Fibroblast of skin of right quadriceps (primary cell): ENCODE results near the gene TMEM132D.

Source experiments
- DNase-seq: peaks from one replicate; pipeline ENCODE4 v3.0.0-alpha.2; 2013

TMEM132D gene

DNA sequence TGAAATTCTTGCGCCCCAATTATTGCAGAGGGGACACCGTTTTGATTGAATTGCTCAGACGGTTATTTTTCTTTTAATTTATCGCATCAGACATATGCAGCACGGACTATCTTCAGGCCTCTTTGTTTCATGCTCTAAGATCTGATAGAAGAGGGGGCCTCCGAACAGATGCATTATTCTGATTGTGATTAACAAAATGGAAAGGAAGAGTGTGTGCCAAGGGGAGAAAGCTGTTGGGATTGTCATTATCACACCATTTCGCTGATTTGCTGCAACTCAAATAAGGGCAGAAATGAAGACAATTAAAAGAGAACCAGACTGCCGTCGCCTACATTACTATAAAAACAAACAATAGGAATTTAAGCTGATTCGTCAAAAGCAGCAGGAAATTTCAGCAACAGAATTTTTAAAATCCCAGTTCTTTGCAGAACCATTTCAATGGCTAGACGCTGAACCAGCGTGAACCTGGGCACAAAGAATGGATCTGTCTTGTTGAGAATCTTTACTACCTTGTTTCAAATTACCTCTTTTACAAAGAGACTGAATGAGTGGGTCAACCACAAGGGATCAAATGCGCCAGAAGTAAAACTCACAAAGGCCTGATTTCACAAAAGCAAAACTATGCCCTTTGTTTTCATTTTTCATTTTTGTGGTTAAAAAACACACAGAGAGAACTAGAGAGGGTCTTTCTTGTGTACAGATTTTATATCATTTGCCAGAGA lies 30.6 kb downstream of the TMEM132D start:
- no peak for DNase-seq

DNA sequence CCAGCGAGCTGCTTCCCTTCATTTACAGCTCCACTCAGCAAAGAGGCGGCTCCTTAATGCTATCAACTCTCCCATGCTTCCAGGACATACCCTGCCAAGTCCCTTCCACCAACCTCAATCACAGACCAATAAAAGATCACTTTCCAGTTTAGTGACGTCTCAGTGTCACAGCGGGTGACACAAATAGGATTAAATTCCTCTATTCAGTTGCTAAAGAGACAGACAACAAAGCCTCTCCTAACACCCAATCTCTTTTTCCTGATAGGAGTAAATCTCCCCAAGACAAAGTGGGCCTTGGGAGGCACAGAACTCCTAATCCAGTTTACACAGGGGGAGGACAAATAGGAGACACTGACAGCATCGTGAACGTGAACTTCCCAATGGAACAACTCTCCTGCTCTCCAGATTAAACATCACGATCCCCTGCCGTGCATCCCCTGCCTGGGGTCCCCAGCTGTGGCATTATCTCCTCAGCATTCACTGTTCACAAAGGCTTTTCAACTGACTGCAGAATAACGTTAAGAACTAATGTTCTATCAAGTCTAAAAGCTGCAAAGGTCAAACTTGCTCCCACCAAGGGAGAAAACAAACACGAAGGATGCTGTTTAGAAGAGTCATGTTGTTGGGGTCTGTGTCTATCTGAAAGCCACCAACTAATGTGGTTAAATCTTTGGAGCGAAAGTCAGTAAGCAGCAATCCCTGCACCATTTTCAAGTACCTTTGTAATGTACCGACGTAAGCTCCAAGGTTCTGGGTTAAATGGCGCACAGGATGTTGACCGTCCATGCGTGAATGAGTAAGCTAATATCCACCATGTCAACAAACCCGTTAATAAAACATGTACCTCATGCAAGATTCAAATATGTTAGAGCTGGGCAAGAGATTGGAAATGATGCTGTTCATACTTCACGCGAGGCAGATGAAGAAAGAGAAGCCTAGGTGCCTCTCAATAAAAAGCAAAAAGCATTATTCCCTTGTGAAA lies 31.5 kb downstream of the TMEM132D start:
- no peak for DNase-seq

DNA sequence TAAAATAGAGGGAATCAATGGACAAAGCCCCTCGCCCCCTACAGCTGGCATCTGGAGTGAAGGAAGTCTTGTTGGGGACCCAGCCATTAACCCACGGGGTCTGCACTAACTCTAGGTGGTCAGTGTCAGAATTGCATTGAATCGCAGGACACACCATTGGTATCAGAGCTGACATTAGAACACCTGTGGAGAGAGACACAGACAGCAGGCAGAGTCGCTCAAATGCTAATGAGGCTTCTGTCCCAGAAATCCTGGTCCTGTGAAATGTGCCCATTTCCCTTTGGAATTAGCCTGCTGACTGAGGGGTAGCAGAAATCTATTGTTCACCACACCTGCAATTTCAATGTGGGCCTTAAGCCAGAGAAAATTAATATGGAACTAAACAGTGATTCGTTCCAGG lies 33.0 kb downstream of the TMEM132D start:
- no peak for DNase-seq

DNA sequence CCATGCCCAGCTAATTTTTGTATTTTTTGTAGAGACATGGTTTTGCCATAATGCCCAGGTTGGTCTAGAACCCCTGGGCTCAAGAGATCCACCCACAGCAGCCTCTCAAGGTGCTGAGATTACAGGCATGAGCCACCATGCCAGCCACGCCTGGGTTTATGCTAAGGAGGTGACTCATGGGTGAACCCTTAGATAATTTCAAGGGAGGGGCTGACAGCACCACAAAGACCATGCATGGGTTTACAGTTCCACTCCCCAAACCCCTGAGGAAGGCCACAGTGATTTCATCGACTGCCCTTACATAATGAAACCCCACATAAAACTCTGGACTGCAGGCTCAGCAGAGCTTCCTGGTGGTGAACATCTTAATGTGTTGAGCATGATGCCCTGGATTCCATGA lies 33.7 kb downstream of the TMEM132D start:
- no peak for DNase-seq

DNA sequence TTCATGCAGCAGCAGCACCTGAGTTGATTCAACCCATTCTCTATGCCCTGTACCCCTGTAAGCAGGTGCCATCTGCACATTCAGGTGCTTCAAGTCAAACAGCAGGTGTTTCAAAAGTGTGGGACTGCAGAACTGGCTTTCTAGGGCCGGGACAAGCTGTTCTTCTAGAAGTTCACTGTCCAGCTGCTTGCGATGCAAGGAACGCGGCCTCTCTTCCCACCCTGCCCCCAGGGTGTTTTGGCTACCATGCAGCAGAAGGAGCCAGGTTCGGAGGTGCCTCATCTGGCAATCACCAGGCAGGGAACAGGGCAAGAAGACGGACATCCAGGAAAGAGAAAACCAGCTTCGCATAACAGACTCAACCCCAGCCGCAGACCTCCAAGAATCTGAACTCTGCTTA lies 35.2 kb downstream of the TMEM132D start:
- DNase-seq, result no peak

DNA sequence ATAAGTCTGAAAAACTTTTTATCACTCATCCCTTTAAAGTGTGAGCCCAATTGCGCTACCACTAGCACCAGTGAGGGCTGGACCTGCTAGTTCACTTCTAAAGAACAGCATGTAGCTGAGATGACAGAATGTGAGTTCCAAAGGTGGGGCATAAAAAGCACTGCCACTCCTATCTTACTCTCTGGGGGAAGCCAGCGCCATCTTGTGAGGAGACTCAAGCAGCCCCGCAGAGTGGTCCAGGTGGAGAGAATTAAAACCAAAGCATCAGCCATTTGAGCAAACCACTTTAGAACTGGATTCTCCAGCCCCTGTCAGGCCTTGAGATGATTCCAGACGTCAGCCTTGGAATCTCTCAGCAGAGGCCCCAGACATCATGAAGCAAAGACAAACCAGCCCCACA lies 39.9 kb downstream of the TMEM132D start:
- no peak for DNase-seq

DNA sequence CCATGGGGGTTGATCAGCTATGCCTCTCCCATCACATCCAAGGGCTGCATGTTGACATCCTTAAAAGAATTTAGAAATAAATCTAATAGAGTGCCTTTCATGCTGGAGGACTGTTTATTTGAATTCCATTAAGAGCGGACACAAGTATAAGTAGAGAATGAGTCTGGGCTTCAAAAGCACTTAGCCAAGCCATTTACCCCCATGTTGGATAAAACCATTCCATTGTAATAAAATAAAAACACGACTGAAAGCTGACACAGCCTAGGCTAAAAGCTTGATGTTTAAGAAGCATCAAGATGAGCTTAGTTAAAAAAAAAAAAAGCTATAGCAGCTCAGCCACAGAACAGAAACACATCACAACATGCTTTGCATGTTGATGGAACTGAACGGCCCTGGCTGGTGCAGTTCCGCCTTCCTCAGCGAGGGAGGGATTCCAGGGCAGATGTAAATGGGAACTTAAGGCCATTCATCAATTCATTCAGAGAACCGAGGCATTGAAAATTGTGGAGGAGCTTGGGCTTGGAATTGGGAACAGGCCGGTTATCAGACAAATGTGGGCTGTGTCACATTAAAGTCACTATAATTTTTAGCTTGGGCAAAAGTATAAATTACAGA lies 41.2 kb downstream of the TMEM132D start:
- no peak for DNase-seq

DNA sequence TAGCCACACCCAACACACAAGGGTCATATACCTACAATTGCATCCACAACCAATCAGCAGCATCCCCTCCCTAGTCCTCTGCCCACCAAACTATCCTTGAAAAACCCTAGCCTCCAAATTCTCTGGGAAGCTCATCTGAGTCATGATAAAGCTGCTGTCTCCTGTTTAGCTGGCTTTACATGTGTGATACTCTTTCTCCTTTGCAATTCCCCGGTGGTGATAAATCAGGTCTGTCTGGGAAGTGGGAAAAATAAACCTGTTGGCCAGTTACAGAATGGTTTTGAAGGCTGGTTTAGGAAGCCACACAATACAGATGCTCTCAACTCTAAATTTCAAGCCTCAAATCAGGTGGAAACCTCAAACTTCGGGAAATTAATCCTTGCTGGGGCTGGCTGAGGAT lies 41.9 kb downstream of the TMEM132D start:
- no peak for DNase-seq

DNA sequence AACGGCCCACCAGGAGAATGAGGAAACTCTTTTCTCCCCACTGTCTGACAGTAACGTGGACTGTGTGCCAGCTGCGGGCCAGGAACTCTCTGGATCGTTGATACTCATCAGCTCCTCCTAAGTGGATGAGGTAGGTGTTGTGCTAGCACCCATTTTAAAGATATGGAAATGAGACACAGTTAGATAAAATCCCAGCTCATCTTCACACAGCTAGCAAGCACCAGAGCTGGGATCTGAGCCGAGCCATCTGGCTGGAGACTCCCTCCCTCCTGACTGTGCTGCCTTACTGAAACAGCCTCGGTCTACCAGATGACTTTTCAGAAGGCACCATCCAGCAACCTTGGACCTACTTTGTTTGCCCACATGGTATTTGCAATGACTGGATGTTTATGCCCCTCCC lies 49.2 kb downstream of the TMEM132D start:
- DNase-seq, result no peak

DNA sequence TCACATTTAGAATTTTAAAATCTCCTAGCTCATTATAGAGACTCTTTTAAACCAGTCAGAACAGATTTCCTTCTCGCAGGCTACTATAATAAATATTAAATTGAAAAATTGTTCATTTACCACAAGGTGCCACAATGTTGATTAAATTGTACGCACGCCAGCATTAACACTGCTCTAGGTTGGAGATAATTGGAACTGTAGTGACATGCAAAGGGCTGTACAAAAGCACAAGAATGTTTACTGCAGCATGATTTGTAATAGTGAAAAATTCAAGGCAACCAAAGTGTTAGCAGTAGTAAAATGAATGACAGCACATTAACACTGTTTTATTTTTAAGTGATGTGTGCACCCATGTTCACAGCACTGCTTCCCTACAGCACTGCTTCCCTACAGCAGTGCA lies 52.5 kb downstream of the TMEM132D start:
- no peak for DNase-seq

DNA sequence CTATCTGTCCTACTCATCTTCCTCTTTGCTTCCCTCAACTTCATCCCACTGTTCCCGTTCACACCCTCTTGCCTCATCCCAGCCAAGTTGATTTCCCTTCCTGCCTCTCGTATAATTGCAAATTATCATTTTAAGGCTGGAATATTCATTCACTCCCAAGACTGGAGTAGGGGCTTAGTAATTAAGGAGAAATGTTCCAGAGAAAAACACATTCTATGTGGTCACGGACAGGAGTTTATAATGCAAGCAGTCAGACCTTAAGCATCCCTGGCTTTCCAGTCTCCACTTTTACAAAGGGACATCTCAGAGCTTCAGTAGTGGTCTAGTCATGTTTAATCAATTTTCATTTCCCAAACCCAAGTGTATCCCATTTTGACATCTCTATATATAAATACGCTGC lies 54.9 kb downstream of the TMEM132D start:
- DNase-seq, result peak; percentile 46

DNA sequence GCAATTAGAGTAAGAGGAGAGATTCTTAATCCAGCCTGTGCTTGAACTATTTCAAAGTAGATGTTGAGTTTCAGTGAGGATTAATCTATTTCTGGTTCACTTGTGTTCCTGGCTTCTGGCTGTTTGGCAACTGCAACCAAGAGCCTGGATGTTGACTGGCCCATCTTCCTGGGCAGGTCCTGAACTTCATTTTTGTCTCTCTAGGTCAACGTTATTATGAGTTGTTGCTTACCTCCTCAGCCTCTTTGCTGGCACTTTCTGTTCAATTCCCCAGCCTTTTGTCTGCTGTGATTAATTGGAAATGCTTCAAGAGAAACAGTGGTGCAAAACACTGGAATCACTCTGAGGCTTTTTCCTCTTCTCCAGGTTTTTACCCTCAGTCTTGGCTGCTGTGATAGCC lies 56.8 kb downstream of the TMEM132D start:
- DNase-seq, result no peak

DNA sequence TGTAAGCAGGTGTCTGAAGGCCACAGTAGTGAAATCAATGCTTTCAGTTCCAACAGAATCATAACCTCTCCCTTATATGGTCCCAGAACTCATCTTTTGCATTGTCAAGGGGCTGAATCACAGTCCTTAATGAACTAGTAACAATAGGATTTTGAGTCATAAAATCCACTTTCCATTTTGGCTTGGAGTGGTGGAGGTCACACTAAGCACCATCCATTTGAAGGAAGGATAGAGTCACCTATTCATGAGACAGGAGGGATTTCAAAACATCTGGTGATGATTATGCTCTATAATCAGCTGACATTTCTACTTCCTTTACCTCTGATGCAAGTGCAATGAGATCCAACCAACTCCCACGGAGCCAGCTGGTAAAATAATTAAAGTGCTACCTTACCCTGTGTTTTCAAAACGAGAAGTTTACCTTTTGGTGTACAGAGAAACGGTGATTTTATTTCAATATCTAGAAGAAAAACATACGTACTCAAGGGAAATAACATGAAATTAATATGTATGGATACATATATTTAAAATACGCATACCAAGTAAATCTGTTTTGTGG lies 59.1 kb downstream of the TMEM132D start:
- DNase-seq, result peak; percentile 76

DNA sequence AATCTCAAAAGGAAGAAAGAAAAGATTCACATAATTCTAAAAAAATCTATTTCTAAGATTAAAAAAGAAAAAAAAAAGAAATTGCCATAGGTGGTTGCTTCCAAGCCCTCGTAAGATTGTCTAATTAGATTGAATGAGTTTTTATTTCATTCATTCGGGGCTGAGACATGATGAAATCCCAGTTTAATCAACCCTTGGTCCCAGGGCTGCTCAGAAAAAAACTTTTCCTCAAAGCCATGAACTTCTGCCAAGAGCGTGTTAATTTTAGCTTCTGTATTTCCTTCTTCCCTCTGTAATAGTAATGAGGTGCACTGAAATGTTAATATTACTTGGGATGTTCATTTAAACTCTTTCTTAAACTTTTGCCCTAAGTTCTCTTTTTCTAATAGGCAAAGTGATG lies 62.6 kb downstream of the TMEM132D start:
- DNase-seq, result no peak

DNA sequence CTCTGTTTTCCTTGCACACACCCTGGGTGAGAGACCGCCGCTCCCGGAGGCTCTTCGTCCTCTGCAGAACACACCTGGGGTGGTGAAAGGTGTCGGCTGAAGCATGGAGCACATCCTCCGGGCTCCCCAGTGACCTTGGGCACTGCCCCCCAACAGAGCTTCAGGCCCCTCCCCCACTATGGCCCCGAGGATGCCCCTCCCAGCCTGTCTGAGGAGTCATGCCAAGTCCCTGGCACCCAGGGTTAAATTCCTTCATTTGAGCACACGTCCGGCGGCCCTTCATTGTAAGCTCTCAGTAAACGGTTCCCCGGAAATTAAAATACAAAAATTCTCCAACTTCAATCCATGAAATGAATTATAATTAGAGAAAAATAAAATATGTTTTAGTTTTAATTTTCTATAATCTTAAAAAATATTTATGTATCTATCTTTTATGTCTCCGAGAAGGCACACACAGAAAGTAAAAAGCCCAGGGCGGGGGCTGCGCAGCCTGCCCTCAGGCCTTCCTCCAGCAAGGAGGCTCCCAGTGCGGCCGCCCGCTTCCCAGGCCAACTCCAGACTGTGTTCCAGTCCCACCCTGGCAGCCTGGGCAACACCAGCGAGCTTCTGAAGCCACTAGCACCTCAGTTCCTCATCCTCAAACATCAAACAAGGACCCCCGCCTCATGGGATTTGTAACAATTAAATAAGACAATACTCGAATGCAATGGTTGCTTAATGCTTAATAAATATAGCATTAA lies 63.5 kb downstream of the TMEM132D start:
- DNase-seq, result no peak

DNA sequence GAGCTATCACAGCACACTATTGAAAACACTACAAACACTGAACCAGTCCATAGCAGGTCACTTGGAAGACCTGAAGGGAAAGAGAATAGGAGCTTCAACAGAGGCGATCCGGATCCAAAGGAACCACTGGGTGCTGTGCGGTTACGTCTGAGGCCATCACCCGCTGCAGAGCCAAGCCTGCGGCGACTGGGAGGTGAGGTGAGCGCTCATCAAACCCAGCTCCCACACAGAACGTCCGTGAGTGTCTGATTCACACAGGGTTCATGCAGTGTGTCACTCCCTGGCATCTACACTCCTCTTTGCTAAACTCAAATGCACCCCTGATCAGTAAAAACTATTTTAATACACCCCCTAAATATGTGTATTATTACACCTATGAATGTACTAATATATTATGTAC lies 64.1 kb downstream of the TMEM132D start:
- DNase-seq, result no peak

DNA sequence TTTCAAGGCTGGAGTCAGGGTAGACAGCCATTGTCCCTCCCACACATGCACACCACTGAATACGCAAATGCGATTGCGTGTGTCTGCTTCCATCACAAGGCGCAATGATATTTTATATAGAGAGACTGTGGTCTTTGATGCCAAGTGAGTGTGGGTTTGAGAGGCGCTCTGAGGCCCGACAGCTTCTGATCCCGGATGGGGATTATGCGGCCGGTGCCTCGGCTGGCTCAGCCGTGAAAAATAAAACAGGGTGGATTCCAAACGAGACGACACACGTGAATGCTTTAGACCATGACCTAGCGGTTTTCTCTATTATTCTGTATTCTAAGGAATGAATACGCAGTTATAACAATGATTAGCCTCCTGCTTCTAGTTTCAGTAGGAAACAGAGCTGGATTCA lies 72.5 kb downstream of the TMEM132D start:
- DNase-seq, result no peak

DNA sequence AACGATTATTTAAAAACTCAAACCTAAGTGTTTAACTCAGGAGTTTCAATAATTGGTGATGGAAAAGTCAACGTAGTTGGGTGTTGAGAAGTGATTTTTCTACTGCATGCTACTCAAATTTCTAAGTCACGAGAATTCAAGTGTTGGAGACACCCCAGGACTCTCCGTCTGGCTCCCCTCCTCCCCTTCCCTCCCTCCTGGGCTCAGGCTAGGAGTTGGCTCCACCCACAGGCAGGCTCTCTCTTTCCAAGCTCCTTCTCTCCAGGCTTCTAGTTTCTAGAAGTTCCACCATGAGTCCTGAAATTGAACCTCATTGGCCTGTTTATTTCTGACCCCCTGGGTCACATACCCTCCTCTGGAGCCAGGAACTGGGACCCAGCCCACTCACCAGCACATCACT lies 73.0 kb downstream of the TMEM132D start:
- DNase-seq, result no peak

DNA sequence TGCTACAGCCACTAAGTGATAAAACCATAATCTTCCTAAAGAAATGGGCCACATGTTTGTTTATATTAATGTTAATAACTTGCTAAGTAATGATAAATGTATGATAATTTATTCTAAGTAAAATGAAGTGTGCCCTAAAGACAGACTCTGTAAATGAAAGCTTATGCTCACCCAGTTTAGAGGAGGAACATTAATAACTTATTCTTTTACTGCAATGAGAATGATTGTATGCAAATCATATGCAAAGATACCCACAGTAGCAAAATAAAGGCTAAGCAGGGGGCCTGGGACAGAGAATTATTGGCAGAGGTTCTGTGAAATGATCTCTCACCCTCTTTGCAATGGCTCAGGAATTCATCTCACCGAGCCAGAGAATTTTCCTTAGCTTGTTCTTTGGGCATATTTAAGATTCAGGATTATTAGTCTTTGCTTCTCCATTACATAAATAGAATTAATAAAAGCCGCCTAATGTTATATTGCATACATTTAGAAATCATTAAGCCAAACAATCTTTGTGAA lies 75.9 kb downstream of the TMEM132D start:
- DNase-seq, result no peak

DNA sequence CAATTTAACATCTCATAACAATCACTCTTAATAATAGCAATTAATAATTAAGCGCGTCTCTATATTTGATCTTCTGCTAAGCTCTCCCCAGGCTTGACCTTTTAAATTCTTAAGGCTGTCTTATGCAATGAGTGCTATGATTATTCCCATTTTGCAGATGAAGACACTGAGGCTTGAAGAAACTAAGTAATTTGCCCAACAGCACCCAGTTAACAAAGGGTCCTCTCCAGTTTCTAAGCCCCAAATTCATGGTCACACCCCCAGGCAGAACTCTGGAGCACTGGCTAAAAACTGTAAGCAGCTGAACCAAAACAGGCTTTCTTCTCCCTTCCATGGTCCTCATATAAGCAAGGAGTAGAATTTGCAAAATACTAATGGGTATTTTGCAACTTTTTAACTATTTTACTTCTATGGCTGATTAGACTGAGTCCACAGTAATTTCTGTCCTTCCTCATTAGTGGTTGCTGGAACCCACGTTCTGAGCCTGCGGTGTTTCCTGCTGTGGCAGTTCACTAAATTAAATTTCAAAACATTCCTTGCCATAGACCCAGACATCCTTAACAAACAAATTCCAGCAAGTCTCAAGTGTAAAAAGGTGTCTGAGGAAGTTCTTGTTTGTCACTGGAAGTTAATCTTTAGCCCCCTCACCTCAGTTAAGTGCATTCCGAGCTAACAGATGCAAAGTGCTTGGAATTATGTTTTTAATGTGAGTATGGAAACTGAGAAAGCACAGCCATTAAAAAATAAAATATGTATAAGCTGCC lies 76.5 kb downstream of the TMEM132D start:
- DNase-seq, result no peak

DNA sequence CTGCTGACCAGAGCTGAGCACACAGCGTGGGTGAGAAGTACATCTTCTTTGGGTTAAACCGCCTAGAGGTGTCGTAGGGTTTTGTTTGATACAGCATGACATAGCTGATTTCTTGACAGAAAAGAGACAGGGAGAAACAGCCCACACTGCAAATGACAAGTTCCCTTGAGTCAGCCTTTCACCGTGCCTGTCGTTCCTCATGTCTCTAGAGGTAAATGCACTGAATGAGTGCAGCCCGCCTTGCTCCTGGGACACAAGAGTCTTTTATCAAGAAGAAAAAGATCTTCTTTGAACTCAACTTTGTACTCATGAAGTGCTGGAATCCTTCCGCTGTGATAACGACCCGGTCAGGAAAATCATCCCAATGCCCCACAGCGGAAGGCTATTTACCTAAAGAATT lies 77.6 kb downstream of the TMEM132D start:
- DNase-seq, result no peak

DNA sequence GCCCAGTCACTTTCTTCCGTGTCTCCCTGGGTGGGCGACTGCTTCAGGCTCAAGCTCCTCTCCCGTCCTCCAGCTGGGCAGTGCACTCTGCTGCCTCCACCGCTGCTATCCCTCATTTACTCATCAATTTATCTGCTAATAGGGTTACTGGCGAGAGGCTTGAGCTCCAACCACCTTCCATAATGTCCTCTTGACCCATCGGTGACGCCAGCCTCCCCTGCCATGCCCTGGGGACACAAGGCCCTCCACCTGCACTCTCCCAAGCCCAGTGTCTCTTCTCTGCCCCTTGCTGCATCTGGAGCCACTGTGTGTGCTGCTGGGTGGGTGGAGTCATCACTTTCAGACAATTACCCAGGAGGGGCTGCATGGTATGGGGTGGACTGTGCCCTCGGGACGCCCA lies 78.5 kb downstream of the TMEM132D start:
- DNase-seq, result no peak
